Measurements from ENCODE around the gene XXYLT1.

- TF ChIP-seq POLR2AphosphoS5 (IDR thresholded peaks at IDR 0.05): no peak
- no peak for TF ChIP-seq CTCF (IDR thresholded peaks at IDR 0.05)
Observed at GRCh38 chr3:195236076-195236798, 34.7 kb downstream of the XXYLT1 start.
